Inflammatory macrophage treated with lipopolysaccharide for 4 hours (primary cell): ENCODE results near the gene KIF7.

ENCODE experiments used
- DNase-seq: peaks from one replicate; pipeline ENCODE4 v3.0.0-alpha.2; 2020

Gene KIF7

DNA sequence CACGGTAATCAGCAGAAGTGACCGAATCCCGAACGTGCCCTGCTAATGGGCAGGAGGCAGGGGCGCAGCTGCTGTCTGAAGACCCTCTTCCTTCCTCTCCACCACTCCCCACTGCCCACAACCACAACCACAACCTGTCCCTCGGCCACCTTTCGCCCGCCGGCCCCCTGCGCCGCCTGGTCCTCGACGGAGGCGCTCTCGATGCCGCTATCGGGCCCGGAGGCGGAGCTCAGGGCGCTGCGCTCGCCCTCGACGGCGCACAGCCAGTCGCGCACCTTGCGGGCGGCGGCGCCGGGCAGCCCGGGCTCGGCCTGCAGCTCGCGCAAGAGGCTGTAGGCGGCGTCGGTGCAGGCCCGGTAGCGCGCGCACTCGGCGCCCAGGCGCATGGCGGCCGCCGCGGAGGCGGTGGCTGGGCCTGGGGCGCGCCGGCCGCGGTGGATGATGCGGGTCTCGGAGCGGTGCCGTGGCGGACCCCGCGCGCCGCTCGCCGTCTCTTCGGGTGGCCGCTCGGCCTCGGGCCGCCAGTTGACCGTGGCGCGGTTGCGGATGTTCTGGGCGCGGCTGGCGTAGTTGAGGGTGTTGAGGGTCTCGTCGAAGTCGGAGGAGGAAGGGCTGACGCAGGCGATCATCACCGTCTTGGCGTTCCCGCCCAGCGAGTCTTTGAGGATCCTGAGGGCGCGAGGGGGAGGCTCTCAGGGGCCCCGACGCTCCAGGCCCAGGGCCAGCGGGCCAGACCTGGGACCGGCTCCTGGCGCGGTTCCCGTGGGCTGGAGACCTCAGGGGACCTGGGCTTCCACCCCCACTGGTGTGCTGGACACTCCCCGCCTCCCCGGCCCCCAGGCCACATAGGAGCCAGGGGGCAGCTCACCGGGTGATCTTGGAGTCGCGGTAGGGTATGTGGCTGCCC, 6.9 kb downstream of the KIF7 start:
- no peak for DNase-seq

- DNase-seq = peak; percentile 37
Observed at GRCh38 chr15:89647191-89647851, 7.9 kb downstream of the KIF7 start.

DNA sequence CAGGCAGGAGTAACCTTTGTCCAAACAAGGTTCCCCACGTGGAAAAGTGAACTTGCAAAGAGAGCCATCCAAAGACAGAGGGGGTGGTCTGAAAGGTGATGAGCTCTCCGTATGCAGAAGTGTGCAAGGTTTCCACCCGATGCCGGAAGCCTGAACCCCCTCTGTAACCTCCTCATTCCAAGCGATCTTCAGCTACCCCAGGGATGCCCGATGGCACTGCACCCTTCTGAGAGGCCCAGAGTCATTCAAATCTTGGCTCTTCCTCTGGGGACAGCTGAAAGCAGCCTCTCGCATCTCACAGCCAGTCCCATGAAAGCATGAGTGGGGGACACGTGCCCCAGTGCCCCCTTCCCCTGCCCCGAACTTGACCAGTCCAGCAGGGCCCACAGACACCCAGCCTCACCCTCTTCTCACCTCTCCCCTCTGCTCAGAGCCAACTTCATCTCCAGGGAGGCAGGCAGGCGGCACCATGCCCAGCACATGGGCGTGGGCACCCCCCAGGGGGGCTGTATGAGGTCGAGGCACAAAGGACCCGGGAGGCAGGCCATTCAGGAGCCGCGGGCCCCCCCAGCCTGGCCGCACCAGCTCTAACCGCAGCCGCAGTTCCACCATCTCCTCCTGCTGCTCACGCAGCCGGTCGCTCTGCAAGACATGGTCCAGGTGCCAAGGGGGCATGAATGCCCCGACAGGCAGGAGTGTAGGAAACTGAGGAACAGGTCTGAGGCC, 8.7 kb downstream of the KIF7 start:
- DNase-seq = no peak

DNA sequence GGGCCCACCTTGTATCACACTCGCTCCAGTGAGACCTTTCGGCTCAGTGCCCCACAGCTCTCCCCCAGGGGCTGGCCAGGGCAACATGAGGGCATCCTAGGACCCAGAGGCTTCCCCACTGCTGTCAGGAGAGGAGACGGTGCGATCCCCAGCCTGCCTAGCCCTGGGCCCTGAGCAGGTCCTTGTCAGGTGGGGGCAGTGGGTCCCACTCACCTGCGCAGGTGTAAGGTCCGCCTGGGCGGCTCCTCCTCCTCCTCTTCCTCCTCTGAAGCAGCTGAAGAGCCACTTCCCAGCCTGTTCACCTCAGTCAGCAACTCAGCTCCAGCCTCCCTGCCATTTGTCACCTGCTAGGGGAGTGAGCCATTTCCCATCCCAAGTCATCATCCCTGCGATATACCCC, 9.6 kb downstream of the KIF7 start:
- DNase-seq = no peak

GRCh38 chr15:89642106-89642505, 13.2 kb downstream of the KIF7 start:
- DNase-seq = no peak

- DNase-seq = no peak
Observed at GRCh38 chr15:89641053-89641452, 14.2 kb downstream of the KIF7 start.

GRCh38 chr15:89640245-89640644, 15.0 kb downstream of the KIF7 start:
- DNase-seq = no peak

GRCh38 chr15:89633585-89633984, 21.7 kb downstream of the KIF7 start:
- no peak for DNase-seq

- no peak for DNase-seq
Observed at GRCh38 chr15:89632563-89633430, 22.5 kb downstream of the KIF7 start.

GRCh38 chr15:89631902-89632264, 23.4 kb downstream of the KIF7 start:
- DNase-seq = no peak

DNA sequence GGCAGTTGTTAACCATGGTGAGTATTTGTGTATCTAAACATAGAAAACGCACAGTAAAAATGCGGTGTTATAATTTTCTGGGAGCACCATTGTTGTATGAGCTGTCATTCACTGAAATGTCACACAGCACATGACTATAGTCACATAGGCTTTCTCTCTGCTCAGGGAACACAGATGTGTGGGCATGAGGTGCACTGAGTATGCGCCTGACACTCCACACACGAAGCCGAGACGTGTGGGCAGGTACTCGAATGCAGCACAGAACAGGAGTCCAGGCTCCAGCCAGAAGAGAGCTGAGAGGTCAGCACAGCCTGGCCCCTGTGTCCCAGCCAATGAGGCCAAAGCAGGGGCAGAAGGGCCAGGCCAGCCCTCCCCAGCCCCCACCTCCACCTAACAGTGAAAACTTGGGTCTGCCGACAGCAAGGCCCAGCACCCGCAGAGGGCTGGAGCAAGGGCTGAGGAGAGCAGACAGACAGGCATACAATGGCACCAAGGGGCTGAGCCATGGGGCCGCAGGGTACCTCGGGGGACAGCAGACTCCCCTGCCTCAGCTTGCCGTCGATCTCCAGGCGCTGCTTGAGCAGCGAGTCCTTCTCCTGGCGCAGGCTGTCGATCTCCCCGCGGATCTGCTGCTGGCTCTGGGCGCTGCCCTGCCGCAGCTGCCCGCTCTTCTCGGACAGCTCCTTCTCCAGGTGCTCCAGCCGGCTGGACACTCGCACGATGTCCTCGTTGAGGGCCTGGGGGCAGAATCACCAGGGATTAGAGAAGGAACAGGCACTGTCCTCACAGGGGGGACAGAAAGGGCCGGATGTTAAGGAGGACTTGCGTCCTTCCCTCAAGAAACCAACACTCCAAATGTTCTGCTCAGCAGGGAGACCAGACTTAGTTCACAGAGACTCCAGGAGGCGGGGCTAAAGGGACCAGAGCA, 24.0 kb downstream of the KIF7 start:
- no peak for DNase-seq

- no peak for DNase-seq
Observed at GRCh38 chr15:89630260-89630659, 25.0 kb downstream of the KIF7 start.

GRCh38 chr15:89629829-89630228, 25.4 kb downstream of the KIF7 start:
- no peak for DNase-seq

DNA sequence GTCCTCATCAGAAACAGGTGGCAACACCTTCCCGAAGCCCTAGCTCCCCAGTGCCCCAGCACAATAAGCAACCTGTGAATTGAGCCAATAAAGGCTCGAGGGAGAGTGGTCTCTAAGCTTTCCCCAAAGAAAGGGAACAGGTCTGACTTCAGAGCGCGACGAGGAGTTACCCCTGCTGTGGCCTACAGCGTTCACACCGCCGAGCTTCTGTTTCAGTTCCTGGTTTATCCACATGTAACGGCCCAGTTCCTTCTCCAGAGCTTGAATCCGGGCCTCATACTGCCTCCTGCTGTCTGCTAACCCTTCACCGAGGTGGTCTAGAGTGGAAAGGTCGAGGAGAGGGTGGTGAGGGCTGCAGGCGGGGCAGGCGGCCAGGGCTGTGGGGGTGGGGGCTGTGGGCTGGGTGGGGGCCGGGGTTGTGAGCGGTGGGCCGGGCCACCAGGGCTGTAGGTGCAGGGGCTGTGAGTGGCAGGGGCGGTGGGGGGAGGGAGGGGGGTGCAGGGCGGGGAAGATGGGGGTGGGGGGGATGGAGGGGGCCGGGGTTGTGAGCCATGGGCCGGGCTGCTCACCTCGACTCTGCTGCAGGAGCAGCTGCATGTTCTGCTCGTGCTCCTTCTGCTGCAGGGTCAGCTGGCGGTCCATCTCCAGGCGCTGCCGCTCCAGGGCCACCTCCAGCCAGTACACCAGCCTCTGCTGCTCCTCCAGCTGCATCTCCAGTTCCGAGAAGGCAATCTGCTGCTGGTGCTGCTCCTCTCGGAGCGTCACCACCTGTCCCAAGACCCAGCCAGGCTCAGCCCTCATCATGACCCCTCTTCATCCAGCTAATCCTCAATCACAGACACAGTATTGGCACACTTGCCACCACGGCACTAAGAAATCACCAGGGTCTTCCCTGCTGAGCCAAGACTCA, 26.2 kb downstream of the KIF7 start:
- DNase-seq = peak; percentile 35

DNA sequence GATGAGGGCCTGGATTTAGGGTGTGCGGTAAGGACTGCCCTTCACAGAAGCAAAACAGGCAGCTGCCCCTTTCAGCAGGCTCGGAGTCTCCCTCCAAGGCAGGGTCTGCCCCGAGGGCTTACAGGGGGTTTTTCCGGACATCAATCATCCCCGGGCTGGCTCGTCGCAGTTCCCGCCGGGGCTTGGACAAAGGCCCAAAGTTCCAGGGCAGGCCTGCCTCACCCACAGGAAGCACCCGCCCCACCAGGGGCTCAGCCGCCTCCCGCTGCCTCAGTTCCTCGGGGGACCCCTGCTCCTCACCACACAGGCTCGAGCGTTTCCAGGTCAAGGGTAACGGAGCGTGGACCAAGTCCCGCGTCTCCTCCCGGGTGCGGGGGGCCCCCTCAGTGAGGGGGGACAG, 27.0 kb downstream of the KIF7 start:
- DNase-seq = no peak

GRCh38 chr15:89627256-89627970, 27.9 kb downstream of the KIF7 start:
- no peak for DNase-seq

GRCh38 chr15:89625716-89626115, 29.6 kb downstream of the KIF7 start:
- DNase-seq = no peak

- DNase-seq = no peak
Observed at GRCh38 chr15:89623165-89623564, 32.1 kb downstream of the KIF7 start.

GRCh38 chr15:89621547-89621946, 33.7 kb downstream of the KIF7 start:
- no peak for DNase-seq

- no peak for DNase-seq
Observed at GRCh38 chr15:89616228-89616627, 39.0 kb downstream of the KIF7 start.
